GM12878 (cell line): ENCODE measurements around the gene ERBB3. TPM values are rescaled to one million over a fixed set of nuclear protein-coding genes. Genes with fewer than 3 reads are reported as not detected.

Source experiments
- ATAC-seq: fragments of 200-7000 bp; cut with Tn5 transposase; 3 replicates; pipeline ENCODE4 v1.9.1; 2020; ENCODE audit warnings: mild to moderate bottlenecking, moderate library complexity
- BruUV-seq: library from RNA; stranded (reverse); fragments of 400-500 nt; replicated peaks from 2 replicates; lab custom pipeline; 2021; lab: Mats Ljungman, UMichigan
- CTCF ChIA-PET: fragments of 300-600 bp; sonication (Branson Sonifier 250); formaldehyde crosslinking; extraction: SDS; loops from one replicate; lab custom pipeline; 2021; ENCODE audit warnings: inconsistent platforms; lab: Yijun Ruan, JAX
- POLR2A ChIA-PET: fragments of 350-600 bp; formaldehyde crosslinking; extraction: SDS; loops from one replicate; lab custom pipeline; 2021; ENCODE audit warnings: inconsistent platforms; lab: Charles Lee
- RAD21 ChIA-PET: fragments of 300-600 bp; sonication (Branson Sonifier 250); formaldehyde crosslinking; loops from one replicate; lab custom pipeline; 2023; ENCODE audit warnings: antibody characterized with exemption; ENCODE audit not compliant: unreplicated experiment; lab: Charles Lee
- SMC1A ChIA-PET: fragments of 300-600 bp; sonication (Branson Sonifier 250); formaldehyde crosslinking; loops from one replicate; lab custom pipeline; 2023; ENCODE audit not compliant: unreplicated experiment, uncharacterized antibody; lab: Charles Lee
- DNase-seq: peaks from one replicate; pipeline ENCODE4 v3.0.0-alpha.2; 2011; ENCODE audit warnings: low read depth, low spot score
- FAIRE-seq: peaks from 3 replicates; lab custom pipeline; 2011; peaks lifted over from hg19 to GRCh38; lab: Jason Lieb, UNC
- H2AFZ ChIP-seq: 2 replicates; pipeline ENCODE4 v1.6.0; 2011; ENCODE audit warnings: low read depth, low read length, control low read depth; ENCODE audit not compliant: control insufficient read depth
- H3K27ac ChIP-seq: 2 replicates; pipeline ENCODE4 v1.5.1; 2011; ENCODE audit warnings: control low read depth; ENCODE audit not compliant: control insufficient read depth, insufficient read depth
- H3K27me3 ChIP-seq, 2 experiments: replicated peaks in 1 of 2; 2 replicates each; pipeline versions ENCODE4 v1.6.0 to v1.6.1; 2011; ENCODE audit warnings: low read length in 1 of 2; ENCODE audit not compliant: control insufficient read depth in 2 of 2, insufficient read depth in 2 of 2
- H3K36me3 ChIP-seq, 2 experiments: 2 replicates each; pipeline ENCODE4 v1.5.1; 2011; ENCODE audit warnings: low read length in 1 of 2; ENCODE audit not compliant: control insufficient read depth in 2 of 2, insufficient read depth in 2 of 2
- H3K4me1 ChIP-seq: 2 replicates; pipeline ENCODE4 v1.6.1; 2011; ENCODE audit warnings: mild to moderate bottlenecking, low read length, moderate library complexity, mixed read lengths; ENCODE audit not compliant: control insufficient read depth, insufficient read depth
- H3K4me2 ChIP-seq: 2 replicates; pipeline ENCODE4 v1.6.0; 2011; ENCODE audit warnings: control low read depth; ENCODE audit not compliant: control insufficient read depth, insufficient read depth
- H3K4me3 ChIP-seq: fragments of 200-600 bp; sonication (generic); 2 replicates; pipeline ENCODE4 v1.5.1; 2016
- H3K79me2 ChIP-seq: 2 replicates; pipeline ENCODE4 v1.6.0; 2011; ENCODE audit warnings: low read length; ENCODE audit not compliant: control insufficient read depth, insufficient read depth
- H3K9ac ChIP-seq: 2 replicates; pipeline ENCODE4 v1.8.0; 2011; ENCODE audit warnings: low read length, control low read depth, mixed read lengths; ENCODE audit not compliant: control insufficient read depth, insufficient read depth
- H3K9me3 ChIP-seq: replicated peaks from 3 replicates; pipeline ENCODE4 v1.5.1; 2011; ENCODE audit warnings: mild to moderate bottlenecking, low read length; ENCODE audit not compliant: control insufficient read depth, insufficient read depth
- H4K20me1 ChIP-seq: 2 replicates; pipeline ENCODE4 v1.6.0; 2011; ENCODE audit not compliant: control insufficient read depth, insufficient read depth
- BCL11A ChIP-seq: IDR thresholded peaks from 2 replicates; pipeline ENCODE4 v1.6.1; 2011; ENCODE audit warnings: low read depth, low read length
- CBFB ChIP-seq: IDR thresholded peaks from 2 replicates; pipeline ENCODE4 v1.6.1; 2016; ENCODE audit warnings: antibody characterized with exemption, low read depth
- CBX3 ChIP-seq: fragments of 200-600 bp; sonication (generic); IDR thresholded peaks from 2 replicates; pipeline ENCODE4 v1.6.1; 2016; ENCODE audit warnings: low read depth, borderline replicate concordance
- DPF2 ChIP-seq: fragments of 450-650 bp; IDR thresholded peaks from 2 replicates; pipeline ENCODE4 v1.6.1; 2017; ENCODE audit warnings: mild to moderate bottlenecking
- HDAC2 ChIP-seq: fragments of 200-600 bp; sonication (generic); IDR thresholded peaks from 2 replicates; pipeline ENCODE4 v1.6.1; 2017
- IKZF2 ChIP-seq, 2 experiments: fragments of 450-650 bp; IDR thresholded peaks; 2 replicates each; pipeline ENCODE4 v1.6.1; 2017; ENCODE audit warnings: mild to moderate bottlenecking in 2 of 2, moderate library complexity in 2 of 2
- MEF2A ChIP-seq: IDR thresholded peaks from 2 replicates; pipeline ENCODE4 v1.6.1; 2011; ENCODE audit warnings: low read depth, mild to moderate bottlenecking, low read length, moderate library complexity; ENCODE audit not compliant: insufficient read depth
- MYB ChIP-seq: fragments of 150-350 bp; IDR thresholded peaks from 2 replicates; pipeline ENCODE4 v1.6.1; 2014; ENCODE audit warnings: mild to moderate bottlenecking, low read depth, low read length, borderline replicate concordance
- NFYB ChIP-seq: IDR thresholded peaks from 2 replicates; pipeline ENCODE4 v1.6.1; 2011; ENCODE audit warnings: low read depth, mild to moderate bottlenecking, low read length, improper control_type of control experiment, moderate library complexity; ENCODE audit not compliant: insufficient read depth
- PAX8 ChIP-seq: fragments of 450-650 bp; IDR thresholded peaks from 2 replicates; pipeline ENCODE4 v1.6.1; 2017; ENCODE audit warnings: mild to moderate bottlenecking, moderate library complexity
- RAD51 ChIP-seq: fragments of 450-650 bp; IDR thresholded peaks from 2 replicates; pipeline ENCODE4 v1.6.1; 2016; ENCODE audit warnings: moderate library complexity, mild to moderate bottlenecking, inconsistent platforms
- RB1 ChIP-seq: fragments of 450-650 bp; formaldehyde crosslinking; IDR thresholded peaks from 2 replicates; pipeline ENCODE4 v1.6.1; 2017; ENCODE audit warnings: mild to moderate bottlenecking, borderline replicate concordance
- SUZ12 ChIP-seq: fragments of 200-600 bp; sonication (generic); IDR thresholded peaks from one replicate; pipeline ENCODE4 v1.6.1; 2018; ENCODE audit warnings: antibody characterized with exemption, mild to moderate bottlenecking; ENCODE audit not compliant: unreplicated experiment
- USF1 ChIP-seq: IDR thresholded peaks from 2 replicates; pipeline ENCODE4 v1.6.1; 2011; ENCODE audit warnings: borderline replicate concordance, low read depth, mild to moderate bottlenecking, moderate library complexity, mixed read lengths, low read length; ENCODE audit not compliant: insufficient read depth; ENCODE audit errors: extremely low read length
- ZBTB33 ChIP-seq: fragments of 450-650 bp; IDR thresholded peaks from 2 replicates; pipeline ENCODE4 v1.6.1; 2017; ENCODE audit warnings: mild to moderate bottlenecking
- WGBS: methylation state at CpG from one replicate; pipeline ENCODE4 v1.1.6; 2016; ENCODE audit warnings: low lambda C conversion rate; ENCODE audit not compliant: insufficient replicate concordance, insufficient coverage; ENCODE audit errors: missing lambda C conversion rate; 5-methylcytosine and 5-hydroxymethylcytosine counted together
- in situ Hi-C: fragments of 300-500 bp; cut with MboI; formaldehyde crosslinking; loops from 9 replicates; pipeline ENCODE4 v1.14.3; 2018; ENCODE audit warnings: mixed read lengths
- intact Hi-C: fragments of 100-400 bp; cut with micrococcal nuclease; formaldehyde crosslinking; loops from one replicate; pipeline ENCODE4 v1.14.2; 2022; ENCODE audit not compliant: unreplicated experiment
- polyA plus RNA-seq, 11 experiments: library from polyadenylated mRNA; depleted of rRNA in 4 of 11; unstranded in 6 of 11; stranded (reverse) in 5 of 11; fragments of >200 nt; fragmentation: Nextera tagmentation in 4 of 11; fragmentation: Illumina TruSeq in 1 of 11; extraction: Ambion mirVana in 4 of 11; extraction: Trizol in 1 of 11; gene quantifications; 1 replicate in 1 of 11; 2 replicates in 10 of 11; pipeline versions ENCODE4 v1.2.1 to v1.2.3, GENCODE V29; 2011 to 2016; ENCODE audit warnings: inconsistent platforms in 2 of 11, missing spikeins in 2 of 11, low read depth in 1 of 11
- total RNA-seq, 4 experiments: library from RNA; depleted of rRNA in 3 of 4; stranded (reverse); fragments of >200 nt in 3 of 4; fragmentation: Illumina TruSeq in 1 of 4; extraction: Trizol in 1 of 4; gene quantifications; 2 replicates each; pipeline versions ENCODE4 v1.2.1 to v1.2.3, GENCODE V29; 2013 to 2021
- TF ChIP-seq, protein P1 (sequence below): IDR thresholded peaks from 2 replicates; pipeline ENCODE4 v1.6.1; 2011; ENCODE audit warnings: low read depth, low read length, improper control_type of control experiment, borderline replicate concordance
- TF ChIP-seq, protein P2 (sequence below): IDR thresholded peaks from 2 replicates; pipeline ENCODE4 v1.6.1; 2012; ENCODE audit warnings: low read depth, low read length, improper control_type of control experiment

ERBB3 gene
- total and polyA plus RNA-seq, 10 of the 15 experiments (the other 5 are each of a cell fraction or from before 2014, with no cell fraction given) = 0.03 to 0.72 (median 0.04) TPM; not detected in 5

DNA sequence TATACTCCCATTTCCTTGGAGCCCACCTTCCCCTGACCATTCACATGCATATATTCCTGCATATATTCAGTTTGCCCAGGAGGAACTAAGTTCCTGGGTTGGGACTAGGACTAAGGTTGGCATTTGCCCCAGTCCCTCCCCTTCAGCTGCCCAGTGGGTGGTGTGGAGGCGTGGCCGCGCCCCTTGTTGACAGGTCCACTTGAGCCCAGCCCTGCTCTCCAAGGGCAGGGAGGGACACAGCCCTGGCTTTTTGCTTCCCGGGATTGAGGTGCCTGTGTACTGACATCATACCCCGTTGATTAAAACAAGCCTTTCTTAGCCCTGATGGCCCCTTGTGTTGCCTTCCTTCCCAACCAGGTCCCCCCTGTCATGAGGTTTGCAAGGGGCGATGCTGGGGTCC lies 7.3 kb downstream of the ERBB3 start (continued):
- TF ChIP-seq USF1 (no peak), SUZ12 (no peak), ZBTB33 (no peak)
- TF ChIP-seq, protein P1, sequence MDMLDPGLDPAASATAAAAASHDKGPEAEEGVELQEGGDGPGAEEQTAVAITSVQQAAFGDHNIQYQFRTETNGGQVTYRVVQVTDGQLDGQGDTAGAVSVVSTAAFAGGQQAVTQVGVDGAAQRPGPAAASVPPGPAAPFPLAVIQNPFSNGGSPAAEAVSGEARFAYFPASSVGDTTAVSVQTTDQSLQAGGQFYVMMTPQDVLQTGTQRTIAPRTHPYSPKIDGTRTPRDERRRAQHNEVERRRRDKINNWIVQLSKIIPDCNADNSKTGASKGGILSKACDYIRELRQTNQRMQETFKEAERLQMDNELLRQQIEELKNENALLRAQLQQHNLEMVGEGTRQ = no peak

GRCh38 chr12:56097738-56098137 lies 17.8 kb downstream of the ERBB3 start:
- ATAC-seq = no peak
- ChIA-PET CTCF (no interaction called here), POLR2A (no interaction called here), RAD21 (no interaction called here), SMC1A (no interaction called here)
- Histone ChIP-seq H3K79me2 (no peaks in the 10 kb centered on the region), H3K27ac (no peak overlapping the region), H3K4me3 (no peak overlapping the region), H2AFZ (no peak overlapping the region), H3K9ac (no peak overlapping the region), H3K9me3 (no peaks in the 10 kb centered on the region), H3K27me3 (peaks cover 0 to 7% of the 10 kb centered on the region in 2 experiments; a peak in 3 of 4 replicates), H3K4me1 (no peaks in the 10 kb centered on the region), H3K4me2 (no peak overlapping the region), H3K36me3 (no peaks in the 10 kb centered on the region), H4K20me1 (no peaks in the 10 kb centered on the region)
- 62% methylated on average over 6 of the region's 6 CpGs for WGBS
- intact Hi-C loops = no loop called here
- FAIRE-seq = no peak
- no peak for DNase-seq
- no TSS peak for BruUV-seq
- in situ Hi-C loops = no loop called here
- TF ChIP-seq IKZF2 (IDR thresholded peaks at IDR 0.05) (no peak), NFYB (no peak), MYB (no peak), HDAC2 (no peak), USF1 (no peak), PAX8 (no peak), BCL11A (no peak), RB1 (no peak), RAD51 (no peak), MEF2A (no peak), CBFB (no peak), CBX3 (no peak), DPF2 (no peak)
- TF ChIP-seq, protein P2, sequence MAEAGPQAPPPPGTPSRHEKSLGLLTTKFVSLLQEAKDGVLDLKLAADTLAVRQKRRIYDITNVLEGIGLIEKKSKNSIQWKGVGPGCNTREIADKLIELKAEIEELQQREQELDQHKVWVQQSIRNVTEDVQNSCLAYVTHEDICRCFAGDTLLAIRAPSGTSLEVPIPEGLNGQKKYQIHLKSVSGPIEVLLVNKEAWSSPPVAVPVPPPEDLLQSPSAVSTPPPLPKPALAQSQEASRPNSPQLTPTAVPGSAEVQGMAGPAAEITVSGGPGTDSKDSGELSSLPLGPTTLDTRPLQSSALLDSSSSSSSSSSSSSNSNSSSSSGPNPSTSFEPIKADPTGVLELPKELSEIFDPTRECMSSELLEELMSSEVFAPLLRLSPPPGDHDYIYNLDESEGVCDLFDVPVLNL = no peak
